HEK293T (cell line): ENCODE results near the gene SIRPA.

ENCODE experiments used
- ARNT ChIP-seq: fragments of 450-650 bp; IDR thresholded peaks from 2 replicates; pipeline ENCODE4 v1.6.1; 2017; ENCODE audit warnings: mild to moderate bottlenecking
- BHLHE40 ChIP-seq: fragments of 450-650 bp; IDR thresholded peaks from 2 replicates; pipeline ENCODE4 v1.6.1; 2016; ENCODE audit warnings: mild to moderate bottlenecking, moderate library complexity, borderline replicate concordance
- FOXM1 ChIP-seq: fragments of 450-650 bp; IDR thresholded peaks from 2 replicates; pipeline ENCODE4 v1.6.1; 2017; ENCODE audit warnings: mild to moderate bottlenecking, borderline replicate concordance
- SUZ12 ChIP-seq: fragments of 450-650 bp; IDR thresholded peaks from 2 replicates; pipeline ENCODE4 v1.6.1; 2016; ENCODE audit warnings: mild to moderate bottlenecking

GRCh38 chr20:1951436-1952115 is 56.4 kb downstream of the SIRPA start:
- TF ChIP-seq BHLHE40 (no peak), SUZ12 (no peak), FOXM1 (no peak), ARNT (no peak)
